C4-2B (cell line): ENCODE data around the gene LYRM4.

ENCODE experiments used
- CTCF ChIP-seq: fragments of 450-650 bp; conservative IDR thresholded peaks from 2 replicates; pipeline ENCODE4 v1.5.1; 2017; ENCODE audit warnings: mild to moderate bottlenecking
- ZFX ChIP-seq: fragments of 450-650 bp; IDR thresholded peaks from 2 replicates; pipeline ENCODE4 v1.6.1; 2017

GRCh38 chr6:5076931-5077330 lies 183.8 kb downstream of the LYRM4 start:
- TF ChIP-seq CTCF (no peak), ZFX (no peak)
